Putamen (tissue), 1 donor: ENCODE results near the gene KLF17.

Experiments used
- DNase-seq: peaks from one replicate; pipeline ENCODE4 v3.0.0-alpha.2; 2016; ENCODE audit warnings: low spot score

Gene KLF17

DNA sequence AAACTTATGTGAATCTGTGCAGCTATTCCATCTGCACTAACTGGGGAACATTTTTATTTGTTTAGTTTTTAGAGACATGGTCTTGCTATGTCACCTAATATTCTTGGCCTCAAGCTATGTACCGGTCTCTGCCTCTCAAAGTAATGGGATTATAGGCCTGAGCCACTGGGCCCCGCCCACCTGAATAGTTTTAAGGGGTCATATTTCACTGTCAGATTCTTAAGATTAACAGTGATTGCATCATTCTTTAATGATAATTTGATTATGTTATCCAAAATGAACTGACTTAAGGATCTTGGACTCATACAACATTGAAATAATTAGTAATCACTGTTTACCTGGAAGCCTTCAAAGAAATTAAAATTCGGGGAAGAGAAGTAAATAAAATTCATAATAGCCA is 35.4 kb downstream of the KLF17 start:
- no peak for DNase-seq

DNA sequence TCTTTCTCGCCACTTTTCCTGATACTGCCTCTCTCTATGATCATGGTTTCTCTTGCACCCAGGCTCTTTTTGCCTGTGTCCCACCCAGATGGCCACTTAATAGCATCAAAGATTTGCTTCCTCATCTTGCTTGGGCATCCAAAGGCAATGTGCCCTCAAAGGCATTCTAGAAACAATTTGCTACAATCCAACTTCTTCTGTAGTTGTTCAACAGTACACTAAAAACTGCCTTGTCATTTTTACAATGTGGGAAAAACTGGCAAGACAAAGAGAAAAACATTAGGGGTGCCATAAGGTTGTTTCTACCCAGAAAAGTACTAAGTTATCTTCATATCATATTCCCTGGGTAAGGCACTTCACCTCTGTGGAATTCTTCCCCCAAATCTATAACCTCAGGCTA is 39.3 kb downstream of the KLF17 start:
- no peak for DNase-seq

DNA sequence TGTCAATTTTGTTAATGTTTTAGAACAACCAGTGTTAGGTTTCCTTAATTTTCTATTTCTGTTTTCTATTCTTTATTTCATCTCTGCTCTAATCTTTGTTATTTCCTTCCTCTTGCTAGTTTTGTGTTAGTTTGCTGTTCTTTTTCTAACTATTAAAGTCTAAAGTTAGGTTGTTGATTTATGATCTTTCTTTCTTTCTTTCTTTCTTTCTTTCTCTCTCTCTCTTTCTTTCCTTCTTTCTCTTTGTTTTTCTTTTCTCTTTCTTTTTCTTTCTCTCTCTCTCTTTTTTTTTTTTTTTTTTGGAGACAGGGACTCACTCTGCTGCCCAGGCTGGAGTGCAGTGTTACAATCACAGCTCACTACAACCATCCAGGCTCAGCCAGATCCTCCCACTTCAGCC is 40.2 kb downstream of the KLF17 start:
- no peak for DNase-seq

DNA sequence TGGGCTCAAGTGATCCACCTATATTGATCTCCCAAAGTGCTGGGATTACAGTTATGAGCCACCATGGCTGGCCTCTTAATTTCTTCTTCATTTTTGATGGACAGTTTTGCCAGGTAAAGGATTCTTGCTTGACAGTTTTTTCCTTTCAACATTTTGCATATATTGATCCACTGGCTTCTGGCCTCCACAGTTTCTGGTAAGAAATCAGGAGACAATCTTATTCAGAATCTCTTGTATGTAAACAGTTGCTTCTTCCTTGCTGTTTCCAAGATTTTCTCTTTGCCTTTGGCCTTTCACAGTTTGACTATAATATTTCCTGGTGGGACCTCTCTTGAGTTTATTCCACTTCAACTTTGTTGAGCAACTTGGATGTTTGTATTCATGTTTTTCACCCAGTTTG is 42.9 kb downstream of the KLF17 start:
- DNase-seq: no peak

DNA sequence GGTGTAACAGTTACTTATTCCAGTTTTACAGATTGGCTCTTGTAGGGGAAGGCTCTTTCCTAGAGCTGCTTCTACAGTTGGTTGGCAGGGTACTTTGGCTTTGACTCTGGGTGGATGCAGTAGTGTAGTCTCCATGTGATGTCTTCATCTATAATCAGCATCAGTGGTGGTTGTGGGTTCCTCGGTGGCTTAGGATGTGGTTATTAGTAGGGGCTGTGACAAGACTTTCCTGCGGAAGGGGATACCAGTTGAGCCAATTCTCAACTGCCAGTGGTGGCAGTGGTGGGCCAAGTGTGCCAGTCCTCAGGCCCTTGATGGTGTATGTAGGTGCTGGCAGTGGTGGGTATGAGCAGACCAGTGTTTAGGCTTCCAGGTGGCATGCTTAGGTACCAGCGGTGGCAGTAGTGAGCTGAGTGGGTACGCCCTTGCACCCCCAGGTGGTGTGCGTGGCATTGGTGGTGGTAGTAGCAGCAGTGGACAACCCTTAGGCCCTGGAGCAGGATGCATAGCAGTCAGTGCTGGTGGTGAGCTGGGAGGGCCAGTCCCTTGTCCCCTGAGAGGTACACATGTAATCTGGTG is 50.0 kb downstream of the KLF17 start:
- no peak for DNase-seq

DNA sequence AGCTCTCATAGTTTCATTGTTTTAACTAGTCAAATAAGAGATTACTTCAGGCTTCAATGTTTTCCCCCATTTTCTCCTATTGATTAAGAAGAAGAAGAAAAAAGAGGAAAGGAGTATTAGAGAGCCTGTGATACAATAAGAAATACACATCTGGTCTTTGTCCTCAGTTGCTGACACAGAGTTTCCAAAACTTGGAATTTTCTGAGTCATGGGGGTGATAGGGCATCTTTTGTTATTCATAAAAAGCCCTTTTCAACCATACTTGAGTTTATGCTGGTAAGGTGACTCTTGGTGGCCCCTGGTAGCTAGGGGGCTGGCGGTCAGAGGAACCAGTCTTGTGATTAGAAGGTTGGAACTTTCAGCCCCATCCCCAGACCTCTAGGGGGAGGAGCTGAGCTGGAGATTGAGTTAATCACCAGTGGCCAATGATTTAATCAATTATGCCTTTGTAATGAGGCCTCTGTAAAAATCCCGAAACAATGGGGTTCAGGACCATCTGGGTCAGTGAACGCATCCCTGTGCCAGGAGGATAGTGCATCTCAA is 51.7 kb downstream of the KLF17 start:
- DNase-seq: no peak

DNA sequence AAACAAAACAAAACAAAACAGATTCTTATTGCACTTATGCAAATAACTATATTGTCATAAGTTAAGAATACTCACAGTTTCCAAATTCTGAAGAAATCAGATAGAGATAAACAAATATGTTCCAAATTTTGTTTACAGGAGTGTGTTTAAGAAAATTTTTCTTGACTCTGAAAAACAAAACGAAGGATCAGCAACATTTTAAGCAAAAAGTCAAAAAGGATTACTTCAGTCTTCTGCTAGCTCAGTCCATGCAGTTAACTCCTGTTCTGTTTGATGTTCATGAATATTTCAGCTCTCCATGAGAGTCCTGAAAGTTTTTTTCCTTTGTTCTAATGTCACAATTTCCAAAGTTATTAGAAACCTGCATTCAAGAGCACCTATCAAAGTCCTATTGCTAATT is 56.0 kb downstream of the KLF17 start:
- DNase-seq: no peak
